Body of pancreas (tissue), 4 donors: ENCODE results near the gene RPS26. TPM values are rescaled to one million over a fixed set of nuclear protein-coding genes. Genes with fewer than 3 reads are reported as not detected.
A peak's percentile ranks its signal among the peaks of the same experiment; 100 is the strongest.
"Not testable (repeated sequence)": the region's sequence is repeated elsewhere in the genome, so short reads cannot be mapped to it uniquely, and the experiment has no call there.

ENCODE experiments used
- ATAC-seq: fragments of 150-250 bp; one replicate; pipeline ENCODE4 v1.9.1; 2016
- DNase-seq, 4 donors: peaks; one replicate each; pipeline ENCODE4 v3.0.0-alpha.2; 2019
- H3K27ac ChIP-seq, 4 donors: fragments of 200-600 bp; sonication (generic); 1 replicate in 3 of 4; 2 replicates in 1 of 4; pipeline versions ENCODE4 v1.5.1 to v1.6.1; 2016 to 2019; ENCODE audit warnings: mild to moderate bottlenecking in 1 of 4, mixed read lengths in 1 of 4, moderate library complexity in 1 of 4
- H3K27me3 ChIP-seq, 2 donors: fragments of 200-600 bp; sonication (generic); one replicate each; pipeline ENCODE4 v1.6.0; 2016; ENCODE audit warnings: mild to moderate bottlenecking in 1 of 2
- H3K36me3 ChIP-seq, 2 donors: fragments of 200-600 bp; sonication (generic); replicated peaks in 1 of 2; 2 replicates each; pipeline ENCODE4 v1.5.1; 2016; ENCODE audit warnings: low read depth in 2 of 2; ENCODE audit not compliant: insufficient read depth in 1 of 2
- H3K4me1 ChIP-seq: fragments of 200-600 bp; sonication (generic); one replicate; pipeline ENCODE4 v1.6.0; 2016
- H3K4me3 ChIP-seq, 2 donors: fragments of 200-600 bp; sonication (generic); 1 replicate in 1 of 2; 2 replicates in 1 of 2; pipeline ENCODE4 v1.5.1; 2016 to 2019
- H3K9me3 ChIP-seq, 3 donors: fragments of 200-600 bp; sonication (generic); 1 replicate in 2 of 3; 2 replicates in 1 of 3; pipeline ENCODE4 v1.5.1; 2016
- CTCF ChIP-seq, 7 experiments: fragments of 450-650 bp in 4 of 7; fragments of 200-600 bp in 3 of 7; sonication (generic) in 3 of 7; IDR thresholded peaks; one replicate each; pipeline ENCODE4 v1.5.1; 2016 to 2019; ENCODE audit warnings: antibody characterized with exemption in 7 of 7
- POLR2A ChIP-seq, 3 donors: fragments of 450-650 bp; IDR thresholded peaks; one replicate each; pipeline ENCODE4 v1.6.1; 2016; ENCODE audit warnings: antibody characterized with exemption in 3 of 3, mild to moderate bottlenecking in 2 of 3
- WGBS, 2 donors: methylation state at CpG; one replicate each; pipeline ENCODE4 v1.1.5; 2017; 5-methylcytosine and 5-hydroxymethylcytosine counted together
- intact Hi-C: fragments of 100-400 bp; cut with DNase I; formaldehyde crosslinking; loops from one replicate; pipeline ENCODE4 v1.15.1; 2023
- total RNA-seq, 2 donors: library from RNA; depleted of rRNA; stranded (reverse); fragments of >200 nt; gene quantifications; one replicate each; pipeline ENCODE4 v1.1.0, GENCODE V29; 2016

Gene RPS26
- total RNA-seq, 2 donors from 2014 or later, result 215 to 405 TPM

- Histone ChIP-seq H3K4me3 (no peak overlapping the region), H3K36me3 (no peaks in the 10 kb centered on the region), H3K27me3 (no peaks in the 10 kb centered on the region), H3K4me1 (peaks cover 12% of the 10 kb centered on the region), H3K9me3 (no peaks in the 10 kb centered on the region), H3K27ac (no peak overlapping the region)
- WGBS, 2 donors, result 81 to 84% methylated on average over 4 to 5 of the region's 5 CpGs
- intact Hi-C loops, result no loop called here
- TF ChIP-seq POLR2A (IDR thresholded peaks at IDR 0.05) (no peak), CTCF (IDR thresholded peaks at IDR 0.05) (no peak)
- ATAC-seq (no peak), DNase-seq (no peak)
Observed at GRCh38 chr12:56074396-56074795, 32.7 kb downstream of the RPS26 start.

- Histone ChIP-seq H3K27ac (peak overlapping the region in 3 of 4 donors; percentile 95 to 98 (median 97)), H3K4me1 (peaks cover 33% of the 10 kb centered on the region)
- H3K4me3 ChIP-seq, ATAC-seq, H3K36me3 ChIP-seq, H3K27me3 ChIP-seq, DNase-seq, intact Hi-C loops, H3K9me3 ChIP-seq: not testable (repeated sequence)
- WGBS, 2 donors, result 85 to 94% methylated on average over 7 to 9 of the region's 9 CpGs
Observed at GRCh38 chr12:56077966-56078365, 36.2 kb downstream of the RPS26 start.

GRCh38 chr12:56078427-56078826 lies 36.7 kb downstream of the RPS26 start:
- intact Hi-C loops, result no loop called here
- DNase-seq, result no peak
- no peak overlapping the region for H3K4me3 ChIP-seq
- no peaks in the 10 kb centered on the region for H3K36me3 ChIP-seq
- WGBS, 2 donors, result 95 to 100% methylated on average over 1 of the region's 1 CpG
- peak overlapping the region; percentile 95 to 98 (median 98) for H3K27ac ChIP-seq
- peaks cover 38% of the 10 kb centered on the region for H3K4me1 ChIP-seq
- TF ChIP-seq POLR2A (IDR thresholded peaks at IDR 0.05) (no peak), CTCF (IDR thresholded peaks at IDR 0.05) (no peak)
- no peaks in the 10 kb centered on the region for H3K9me3 ChIP-seq
- ATAC-seq, result no peak
- H3K27me3 ChIP-seq, result no peaks in the 10 kb centered on the region

GRCh38 chr12:56078931-56079722 lies 37.4 kb downstream of the RPS26 start:
- ATAC-seq (peak; percentile 74), DNase-seq (peak; percentile 94 to 96 (median 95))
- H3K4me3 ChIP-seq, result peak overlapping the region; percentile 6 to 58
- 0 to 1% methylated on average over 18 to 49 of the region's 50 CpGs for WGBS, 2 donors
- peaks cover 0 to 2% of the 10 kb centered on the region in 2 donors for H3K36me3 ChIP-seq
- no peaks in the 10 kb centered on the region for H3K9me3 ChIP-seq
- peak overlapping the region; percentile 95 to 98 (median 98) for H3K27ac ChIP-seq
- peaks cover 45% of the 10 kb centered on the region for H3K4me1 ChIP-seq
- TF ChIP-seq CTCF (IDR thresholded peaks at IDR 0.05) (peak; percentile 68 to 95 (median 92)), POLR2A (IDR thresholded peaks at IDR 0.05) (peak; percentile 81 to 92 (median 90))
- no peaks in the 10 kb centered on the region for H3K27me3 ChIP-seq
- intact Hi-C loops, result no loop called here

- Histone ChIP-seq H3K36me3 (peaks cover 0 to 3% of the 10 kb centered on the region in 2 donors), H3K9me3 (no peaks in the 10 kb centered on the region), H3K27me3 (no peaks in the 10 kb centered on the region), H3K27ac (peak within 1 kb of the TSS; percentile 95 to 98 (median 98)), H3K4me1 (peaks cover 53% of the 10 kb centered on the region), H3K4me3 (peak within 1 kb of the TSS; percentile 58 to 84)
- DNase-seq (peak; percentile 89 to 92 (median 92)), ATAC-seq (peak; percentile 84)
- intact Hi-C loops, result no loop called here
- TF ChIP-seq CTCF (IDR thresholded peaks at IDR 0.05) (peak in 6 of 7 experiments; percentile 9 to 66 (median 49)), POLR2A (IDR thresholded peaks at IDR 0.05) (peak; percentile 92 to 97 (median 95))
- WGBS, 2 donors, result 0 to 1% methylated on average over 32 to 59 of the region's 59 CpGs
Observed at GRCh38 chr12:56079723-56080555, 38.2 kb downstream of the RPS26 start, which contains the start of gene ERBB3. Gene ERBB3, plus strand, starts transcription at chr12:56080165. Its CDS starts 136 bp downstream, at chr12:56080301.
